ENCODE measurements around the gene SMPD4.
"Not testable (repeated sequence)": the region's sequence is repeated elsewhere in the genome, so short reads cannot be mapped to it uniquely, and the experiment has no call there.

The SMPD4 gene

DNA sequence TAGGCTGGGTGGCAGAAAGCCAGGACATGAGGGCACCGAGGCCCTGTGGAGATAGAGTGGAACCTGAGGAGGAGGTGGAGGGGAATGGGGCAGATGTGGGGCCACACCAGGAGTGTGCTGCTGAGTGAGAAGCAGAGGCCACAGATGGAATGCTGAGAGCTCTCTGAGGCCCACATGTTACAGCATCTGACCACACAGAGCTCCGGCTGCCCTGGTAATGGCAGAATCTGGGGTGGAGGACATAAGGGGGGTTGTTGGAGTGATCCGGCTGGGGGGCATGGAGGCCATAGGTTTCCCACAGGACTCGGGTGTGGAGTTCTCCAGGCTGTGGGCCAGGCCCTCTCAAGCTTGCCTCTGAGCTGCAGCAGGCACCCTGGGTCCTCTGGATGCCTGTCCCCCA is 4.5 kb upstream of the SMPD4 start:
- no peak for DNase-seq

DNA sequence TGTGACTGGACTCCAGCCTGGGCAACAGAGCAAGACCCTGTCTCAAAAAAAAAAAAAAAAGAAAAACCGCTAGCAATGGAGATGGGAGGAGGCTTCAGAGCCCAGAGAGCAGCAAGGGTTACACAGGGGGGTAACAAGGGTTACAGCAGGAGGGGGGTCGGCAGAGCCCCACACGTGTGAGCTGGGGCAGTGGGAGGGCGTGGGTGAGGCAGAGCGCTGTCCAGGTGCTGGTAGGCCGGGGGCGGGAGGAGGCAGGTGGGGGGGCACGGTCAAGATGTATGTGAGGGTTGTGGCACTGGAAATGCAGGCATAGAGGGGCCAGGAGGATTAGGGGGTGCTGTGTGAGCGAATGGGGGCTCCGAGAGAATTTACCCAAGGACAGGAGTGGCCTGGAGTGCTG is 4.0 kb upstream of the SMPD4 start:
- no peak for DNase-seq

DNA sequence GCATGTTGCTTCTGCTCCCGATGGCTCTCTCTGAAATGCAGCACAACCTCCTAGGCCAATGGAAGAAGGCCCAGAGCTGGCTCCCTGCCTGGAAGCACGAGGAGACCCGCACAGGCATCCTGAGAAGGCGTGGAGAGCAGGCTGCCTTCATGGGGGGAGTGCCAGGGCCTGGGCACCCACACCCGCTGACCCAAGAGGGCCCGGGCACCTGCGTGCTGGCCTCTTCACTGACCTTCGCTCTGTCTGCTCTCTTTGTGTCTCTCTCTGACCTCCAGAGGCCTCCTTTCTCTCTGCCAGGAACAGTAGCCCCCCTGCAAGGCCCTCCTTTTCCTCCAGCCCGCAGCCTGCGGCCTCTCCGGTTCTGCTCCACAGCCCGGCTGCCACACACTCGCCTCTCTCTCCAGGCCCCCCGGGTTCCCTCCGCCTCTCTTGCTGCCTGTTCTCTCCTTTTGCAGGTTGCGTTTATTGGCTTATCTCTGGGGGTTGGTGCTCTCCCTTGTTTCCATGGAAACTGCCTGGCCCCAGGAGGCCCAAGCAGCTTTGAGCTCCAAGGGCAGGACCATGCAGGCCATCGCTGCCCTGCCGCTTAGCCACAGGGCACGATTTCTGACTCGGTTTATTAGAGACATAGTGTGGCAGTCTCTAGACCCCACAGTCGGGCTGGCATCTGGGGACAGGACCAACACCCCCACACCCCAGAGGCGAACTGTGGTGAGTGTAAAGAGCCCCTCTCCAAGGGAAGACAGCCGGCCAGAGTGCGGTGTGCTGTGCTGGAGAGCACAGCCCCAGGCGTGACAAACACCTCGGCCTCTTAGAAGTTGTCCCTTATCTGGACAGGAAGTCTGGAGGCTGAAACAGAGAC is 2.3 kb upstream of the SMPD4 start:
- no peak for DNase-seq

DNA sequence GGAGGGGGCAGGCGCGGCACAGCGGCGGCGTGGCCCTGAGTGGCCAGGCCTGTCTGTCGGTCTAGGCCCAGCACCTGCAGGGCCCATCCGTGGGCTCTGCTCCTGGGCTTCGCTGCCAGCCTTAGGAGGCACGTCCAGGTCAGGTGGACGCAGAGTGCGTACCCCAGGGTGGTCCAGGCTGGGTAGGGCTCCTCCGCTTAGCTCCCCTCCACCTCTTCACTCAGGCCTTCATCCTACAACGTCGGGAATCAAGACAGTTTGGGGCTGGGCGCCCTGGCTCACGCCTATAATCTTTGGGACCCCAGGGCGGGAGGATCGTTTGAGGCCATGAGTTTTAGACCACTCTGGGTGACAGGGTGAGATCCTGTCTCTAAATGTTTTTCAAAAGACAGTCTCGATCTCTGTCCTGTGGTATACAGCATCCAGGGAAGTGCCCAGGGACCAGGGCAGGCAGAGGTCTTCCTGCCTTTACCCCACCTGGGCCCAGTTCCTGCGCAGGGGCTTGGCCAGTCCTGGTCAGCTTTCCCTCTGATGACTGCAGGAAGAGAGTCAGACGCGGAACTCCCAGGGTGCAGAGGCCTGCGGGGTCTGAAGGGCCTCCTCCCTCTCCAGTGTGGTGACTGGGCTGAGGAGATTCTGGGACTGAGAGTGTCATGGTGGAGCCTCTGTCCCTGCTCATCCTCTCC is 1.6 kb upstream of the SMPD4 start:
- DNase-seq, result not testable (repeated sequence)

DNA sequence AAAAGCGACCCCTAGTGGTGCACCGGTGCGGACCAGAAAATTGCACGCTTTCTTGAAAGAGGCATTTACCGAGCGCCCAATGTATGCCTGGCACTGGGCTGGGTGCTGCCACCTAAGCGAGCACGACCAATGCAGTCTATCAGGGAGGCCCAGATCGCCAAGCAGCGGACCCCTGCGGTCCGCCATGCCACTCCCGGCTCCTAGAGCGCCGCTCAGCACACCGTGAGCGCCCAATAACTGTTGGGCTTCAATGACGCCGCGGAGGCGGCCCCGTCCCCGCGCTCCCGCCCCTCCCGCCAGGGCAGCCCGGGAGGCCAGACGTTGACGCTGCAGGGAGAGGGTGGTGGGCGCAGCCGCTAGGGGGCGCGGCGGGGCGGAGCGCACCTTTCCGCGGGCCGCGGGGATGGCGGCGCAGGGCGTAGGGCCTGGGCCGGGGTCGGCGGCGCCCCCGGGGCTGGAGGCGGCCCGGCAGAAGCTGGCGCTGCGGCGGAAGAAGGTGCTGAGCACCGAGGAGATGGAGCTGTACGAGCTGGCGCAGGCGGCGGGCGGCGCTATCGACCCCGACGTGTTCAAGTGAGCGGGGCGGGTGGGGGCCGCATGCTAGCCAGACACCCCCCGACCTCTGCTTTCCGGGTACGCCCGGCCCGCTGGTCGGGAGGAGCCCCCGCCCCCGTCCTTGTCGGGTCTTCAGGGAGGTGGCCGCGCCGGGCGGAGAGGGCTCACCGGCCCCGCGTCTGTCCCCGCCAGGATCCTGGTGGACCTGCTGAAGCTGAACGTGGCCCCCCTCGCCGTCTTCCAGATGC is 679 bp upstream of the SMPD4 start, which contains the start of gene MZT2B:
Gene MZT2B (plus strand): TSS at position 383 of the 803 bp plus-strand sequence. CDS start 21 bp downstream, at position 404.
- DNase-seq, result peak; percentile 80 to 90 (median 84)

DNA sequence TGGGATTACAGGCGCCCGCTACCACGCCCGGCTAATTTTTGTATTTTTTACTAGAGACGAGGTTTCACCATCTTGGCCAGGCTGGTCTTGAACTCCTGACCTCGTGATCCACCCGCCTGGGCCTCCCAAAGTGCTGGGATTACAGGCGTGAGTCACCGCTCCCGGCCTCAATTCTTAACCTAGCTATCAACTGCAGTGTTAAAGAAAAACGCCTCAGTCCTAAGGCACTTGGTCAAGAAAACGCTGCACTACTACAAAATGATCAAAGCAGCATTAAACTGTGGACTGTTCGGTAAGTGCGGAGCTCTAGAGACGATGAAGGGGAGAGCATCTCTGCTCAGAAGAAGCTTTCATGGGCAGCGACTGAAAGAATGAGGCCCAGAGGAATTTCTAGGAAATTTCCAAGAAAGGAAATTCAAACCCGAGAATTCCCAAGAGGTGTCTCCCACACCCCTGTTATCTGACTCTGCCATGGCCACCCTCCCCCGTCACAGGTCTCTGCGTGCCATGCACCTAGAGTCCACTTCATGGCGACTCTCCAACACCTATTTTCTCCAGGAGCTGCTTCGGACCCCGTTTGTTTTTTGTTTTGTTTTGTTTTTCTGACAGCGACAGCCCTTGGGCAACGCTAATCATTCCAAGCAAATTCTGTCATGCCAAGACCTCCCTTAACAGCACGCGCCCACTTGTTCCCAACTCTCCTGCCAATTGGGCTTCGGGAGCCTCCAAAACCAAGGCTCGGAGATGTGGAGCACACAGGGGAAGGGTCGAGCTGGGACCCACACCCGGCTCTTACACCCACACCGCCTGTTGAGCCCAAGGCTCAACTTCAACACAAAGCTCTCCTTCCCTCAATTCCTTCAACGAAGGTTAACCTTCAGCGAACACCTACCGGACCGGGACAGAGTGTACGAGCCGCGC is 738 bp downstream of the SMPD4 start:
- not testable (repeated sequence) for DNase-seq

DNA sequence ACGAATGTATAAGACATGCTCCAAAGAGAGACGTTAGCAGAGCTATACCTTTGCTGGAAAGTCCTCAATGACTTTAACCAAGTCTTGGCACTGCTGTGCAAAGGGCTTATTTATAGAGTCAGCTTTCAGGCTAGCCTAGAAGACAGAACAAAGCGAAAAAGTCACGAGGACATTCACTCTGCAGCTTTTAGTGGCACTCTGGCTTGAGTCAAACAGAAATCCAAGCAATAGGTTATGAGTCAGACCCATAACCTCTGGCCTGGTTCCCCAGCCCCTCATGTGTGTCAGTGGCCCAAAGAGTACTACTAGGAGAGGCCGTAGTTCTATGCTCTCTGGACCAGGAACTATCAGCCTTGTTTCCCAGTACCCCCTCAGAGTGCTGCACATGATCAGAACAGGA is 6.5 kb downstream of the SMPD4 start:
- not testable (repeated sequence) for DNase-seq

DNA sequence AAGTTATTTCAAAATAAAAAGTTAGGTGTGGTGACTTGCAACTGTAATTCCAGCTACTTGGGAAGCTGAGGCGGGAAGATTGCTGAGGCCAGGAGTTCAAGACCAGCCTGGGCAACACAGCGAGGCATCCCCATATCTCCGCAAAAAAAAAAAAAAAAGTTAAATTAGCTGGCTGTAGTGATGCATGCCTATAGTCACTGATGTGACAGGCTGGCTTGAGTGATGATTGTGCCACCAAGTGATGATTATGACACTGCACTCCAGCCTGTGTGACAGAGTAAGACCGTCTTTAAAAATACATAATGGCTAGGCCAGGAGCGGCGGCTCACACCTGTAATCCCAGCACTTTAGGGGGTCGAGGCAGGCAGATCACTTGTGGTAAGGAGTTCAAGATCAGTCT is 11.5 kb downstream of the SMPD4 start:
- DNase-seq, result no peak

DNA sequence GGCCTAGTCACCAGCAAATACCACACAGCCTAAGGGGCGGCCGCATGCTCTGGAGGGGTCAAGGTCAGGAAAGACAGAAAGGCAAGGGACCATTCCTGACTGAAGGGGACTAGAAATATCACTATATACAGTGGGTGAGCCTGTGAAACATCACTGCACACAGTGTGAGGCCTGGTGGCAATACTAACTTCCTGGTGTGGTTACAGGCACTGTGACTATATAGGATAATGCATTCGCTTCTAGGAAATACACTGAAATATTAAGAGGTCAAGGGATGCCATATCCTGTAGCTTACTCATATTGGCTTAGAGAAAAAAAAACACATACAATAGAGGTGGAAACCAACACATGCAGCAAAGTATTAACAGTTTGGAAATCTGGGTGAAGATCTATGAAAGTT is 12.2 kb downstream of the SMPD4 start:
- DNase-seq, result not testable (repeated sequence)

DNA sequence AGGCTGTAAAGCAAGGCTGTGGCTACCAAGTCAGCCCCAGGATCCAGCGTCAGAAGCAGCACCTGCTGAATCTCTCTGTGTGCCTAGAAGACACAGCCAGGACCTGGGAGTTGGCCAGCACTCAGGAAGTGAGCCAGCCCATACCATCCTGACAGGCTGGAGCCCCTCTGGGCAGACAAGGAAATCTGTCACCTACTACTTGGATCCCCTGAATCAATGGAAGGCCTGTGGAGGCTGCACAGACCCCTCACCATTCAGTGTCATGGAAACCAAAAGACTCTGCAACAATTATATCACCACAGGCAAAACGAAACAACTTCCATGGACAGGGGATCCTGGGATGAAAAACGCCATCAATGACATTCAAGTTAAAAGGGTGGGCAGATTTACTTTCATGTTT is 14.8 kb downstream of the SMPD4 start:
- not testable (repeated sequence) for DNase-seq

DNA sequence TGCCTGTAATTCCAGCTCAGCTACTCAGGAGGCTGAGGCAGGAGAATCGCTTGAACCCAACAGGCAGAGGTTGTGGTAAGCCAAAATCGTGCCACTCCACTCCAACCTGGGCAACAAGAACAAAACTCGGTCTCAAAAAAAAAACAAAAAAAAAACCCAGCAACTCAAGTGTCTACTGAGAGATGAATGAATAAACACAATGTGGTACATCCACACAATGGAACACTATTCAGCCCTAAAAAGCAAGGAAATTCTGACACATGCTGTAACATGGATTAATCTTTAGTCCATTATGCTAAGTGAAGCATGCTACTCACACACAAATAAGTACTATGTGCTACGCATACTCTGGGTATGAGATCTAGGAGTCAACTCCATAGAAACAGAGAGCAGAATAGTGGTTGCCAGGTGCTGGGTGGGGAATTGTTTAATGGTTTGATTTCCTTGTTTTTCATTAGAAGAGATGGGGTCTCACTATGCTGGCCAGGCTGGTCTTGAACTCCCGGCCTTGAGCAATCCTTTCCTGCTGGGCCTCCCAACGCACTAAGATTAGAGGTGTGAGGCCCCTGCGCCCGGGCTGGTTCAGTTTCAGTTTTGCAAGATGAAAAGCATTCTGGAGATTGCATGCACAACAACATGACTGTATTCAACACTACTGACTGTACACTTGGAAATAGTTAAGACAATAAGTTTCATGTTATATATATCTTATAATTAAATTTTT is 15.9 kb downstream of the SMPD4 start:
- no peak for DNase-seq

DNA sequence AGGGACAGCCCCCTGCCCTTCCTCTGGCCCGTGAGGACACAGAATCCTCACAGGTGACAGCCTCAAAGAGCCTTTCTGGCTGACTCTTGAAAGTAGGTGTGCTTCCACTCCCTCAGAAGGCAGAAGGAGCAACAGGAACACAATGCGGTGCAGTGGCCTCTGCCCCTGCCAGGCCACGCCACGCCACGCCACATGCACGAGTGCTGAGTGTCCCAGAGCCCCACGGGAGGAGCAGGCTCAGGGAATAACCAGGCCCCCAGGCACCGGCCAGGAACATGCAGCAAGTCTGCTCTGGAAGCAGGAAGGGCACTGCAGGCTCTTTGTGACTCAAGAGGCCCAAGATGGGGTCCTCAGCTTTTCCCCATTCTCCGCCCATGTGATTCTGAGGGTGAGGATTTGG is 18.4 kb downstream of the SMPD4 start:
- DNase-seq, result no peak

DNA sequence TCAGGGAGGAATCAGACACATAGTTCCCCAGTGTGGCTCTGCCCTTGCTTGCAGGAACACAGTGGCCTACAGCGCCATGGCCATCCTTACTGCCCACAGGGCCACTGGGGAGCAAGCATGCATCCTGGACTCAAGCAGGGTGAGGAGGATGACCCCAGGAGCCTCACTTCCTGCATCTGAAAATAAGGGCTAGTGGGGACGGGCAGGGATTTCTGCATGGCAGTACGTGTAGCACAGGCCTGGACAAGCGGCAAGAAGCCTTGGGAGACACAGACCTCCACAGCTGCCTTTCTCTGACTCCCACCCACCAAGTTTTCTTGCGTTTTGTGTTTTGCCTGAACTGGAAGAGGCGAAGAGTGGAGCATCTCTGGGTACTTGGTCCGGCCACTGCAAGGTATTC is 18.9 kb downstream of the SMPD4 start:
- DNase-seq, result not testable (repeated sequence)

DNA sequence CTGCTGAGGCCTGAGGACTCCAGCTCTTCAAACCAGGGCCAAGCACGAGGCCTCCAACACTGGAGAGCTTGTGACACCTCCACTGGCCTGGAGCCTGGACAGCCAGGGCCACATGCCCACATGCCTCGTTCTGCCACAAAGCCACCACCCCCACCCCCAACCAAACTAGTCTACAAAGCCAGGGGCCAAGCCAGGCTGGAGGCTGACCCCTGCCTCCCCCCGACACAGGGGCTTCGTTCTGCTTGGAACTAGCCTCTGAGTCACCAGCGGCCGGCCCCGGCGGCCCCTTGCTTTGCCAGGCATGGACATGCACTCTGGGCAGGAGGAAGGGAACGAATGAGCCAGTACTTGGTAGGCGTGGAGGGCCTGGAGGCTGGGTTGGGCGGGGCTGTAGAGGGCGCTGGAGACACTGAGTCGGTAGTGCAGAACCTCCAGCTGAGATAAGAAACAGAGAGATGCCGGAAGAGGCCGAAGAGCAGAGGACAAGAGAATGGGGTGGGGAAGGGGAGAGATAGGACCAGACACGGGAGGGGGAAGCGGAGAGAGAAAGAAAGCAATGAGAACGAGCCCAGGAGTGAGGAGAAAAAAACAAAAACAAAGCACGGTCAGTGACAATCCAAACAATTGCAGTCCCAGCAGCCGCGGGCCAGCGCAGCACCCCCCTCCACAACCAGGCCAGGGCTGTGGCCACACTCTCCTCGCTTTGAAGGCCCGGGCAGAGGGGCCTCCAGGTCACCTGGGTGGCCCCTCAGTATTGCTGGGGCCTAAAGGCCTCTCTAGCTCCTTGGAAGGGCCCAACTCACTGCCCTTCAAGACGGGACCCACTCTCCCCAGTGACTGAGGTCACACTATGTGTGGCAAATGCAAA is 20.3 kb downstream of the SMPD4 start:
- not testable (repeated sequence) for DNase-seq

DNA sequence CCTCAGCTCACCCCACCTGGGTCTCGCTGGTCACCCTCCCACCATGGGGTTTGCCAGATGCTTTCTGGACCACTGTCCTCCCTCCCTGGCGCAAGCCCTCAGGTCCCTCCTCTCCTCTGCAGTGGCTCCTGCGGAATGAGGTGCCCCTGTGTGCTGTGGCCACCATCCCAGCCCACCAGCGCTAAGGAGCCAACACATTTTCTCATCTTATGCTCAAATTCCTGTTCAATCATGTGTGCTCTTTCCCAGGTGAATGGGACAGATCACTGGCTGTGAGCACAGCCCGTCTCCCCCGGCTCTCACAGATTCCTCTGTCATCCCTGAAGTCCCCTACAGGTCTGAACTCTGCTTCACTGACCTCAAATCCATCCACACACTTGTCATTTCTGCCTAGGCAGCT is 21.3 kb downstream of the SMPD4 start:
- no peak for DNase-seq

DNA sequence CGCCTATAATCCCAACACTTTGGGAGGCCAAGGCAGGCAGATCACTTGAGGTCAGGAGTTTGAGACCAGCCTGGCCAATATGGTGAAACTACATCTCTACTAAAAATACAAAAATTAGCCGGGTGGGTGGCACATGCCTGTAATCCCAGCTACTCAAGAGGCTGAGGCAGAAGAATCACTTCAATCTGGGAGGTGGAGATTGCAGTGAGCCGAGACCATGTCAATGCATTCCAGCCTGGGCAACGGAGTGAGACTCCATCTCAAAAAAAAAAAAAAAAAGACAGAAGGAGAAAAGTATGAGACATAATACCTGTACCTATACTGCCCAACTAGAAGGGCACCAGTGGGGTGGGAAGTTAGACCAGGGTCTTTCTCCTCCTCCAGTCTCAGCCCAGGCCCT is 22.0 kb downstream of the SMPD4 start:
- not testable (repeated sequence) for DNase-seq

DNA sequence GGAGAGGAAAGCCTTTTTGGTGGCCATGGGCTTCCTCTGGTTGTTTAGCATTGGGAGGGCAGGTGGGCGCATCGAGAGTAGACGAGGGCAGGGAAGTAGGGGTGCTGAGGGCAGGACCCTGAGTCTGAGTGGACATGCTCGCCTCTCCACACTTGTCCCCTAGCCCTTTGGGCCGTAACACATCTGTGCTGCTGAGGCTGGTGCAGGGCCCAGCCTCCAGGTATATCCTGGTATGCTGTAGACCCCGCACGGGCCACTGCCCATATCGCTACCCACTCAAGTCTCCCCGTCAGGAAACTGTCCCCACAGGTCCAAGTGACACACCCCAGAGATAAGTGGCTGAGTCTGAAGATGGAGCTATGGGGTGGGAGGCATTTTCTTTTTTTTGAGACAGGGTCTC is 22.8 kb downstream of the SMPD4 start:
- no peak for DNase-seq

DNA sequence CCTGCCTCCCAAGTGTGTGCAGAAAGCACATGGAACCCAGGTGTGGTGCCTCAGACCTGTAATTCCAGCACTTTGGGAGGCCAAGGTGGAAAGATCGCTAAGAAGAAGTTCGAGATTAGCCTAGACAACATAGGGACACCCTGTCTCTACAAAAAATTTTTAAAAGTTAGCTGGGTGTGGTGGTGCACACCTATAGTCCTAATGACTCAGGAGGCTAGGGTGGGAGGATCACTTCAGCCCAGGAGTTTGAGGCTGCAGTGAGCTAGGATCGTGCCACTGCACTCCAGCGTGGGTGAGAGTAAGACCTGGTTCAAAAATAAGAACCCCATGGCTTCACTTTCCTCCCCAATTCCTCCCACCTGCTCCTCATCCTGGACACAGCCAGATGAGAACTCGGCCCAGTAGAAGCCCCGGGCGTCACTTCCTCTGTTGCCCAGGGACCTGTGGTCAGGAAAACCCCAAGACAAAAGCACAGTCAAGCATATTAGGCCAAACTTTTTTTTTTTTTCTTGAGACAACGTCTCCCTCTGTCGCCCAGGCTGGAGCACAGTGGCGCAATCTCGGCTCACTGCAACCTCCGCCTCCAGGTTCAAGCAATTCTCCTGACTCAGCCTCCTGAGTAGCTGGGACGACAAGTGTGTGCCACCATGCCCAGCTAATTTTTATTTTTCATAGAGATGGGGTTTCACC is 23.4 kb downstream of the SMPD4 start:
- not testable (repeated sequence) for DNase-seq

DNA sequence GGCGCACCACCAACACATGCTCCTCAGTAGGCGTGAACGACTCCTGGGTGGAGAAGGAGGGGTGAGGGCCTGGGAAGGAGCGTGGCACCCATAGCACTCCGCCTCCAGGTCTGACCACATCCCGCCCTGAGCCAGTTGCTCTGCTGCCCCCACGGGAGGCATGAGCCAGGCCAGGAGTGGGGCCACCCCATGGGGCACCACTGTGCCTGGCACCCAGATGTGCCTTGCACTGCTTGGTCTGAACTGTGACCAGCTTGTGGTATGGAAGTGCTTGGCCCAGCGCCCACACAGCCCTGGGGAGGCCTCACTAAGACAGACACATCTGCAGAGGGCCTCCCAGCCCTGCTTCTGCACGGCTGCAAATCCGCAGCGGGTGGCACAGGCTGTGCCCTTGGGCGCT is 24.0 kb downstream of the SMPD4 start:
- DNase-seq, result not testable (repeated sequence)

DNA sequence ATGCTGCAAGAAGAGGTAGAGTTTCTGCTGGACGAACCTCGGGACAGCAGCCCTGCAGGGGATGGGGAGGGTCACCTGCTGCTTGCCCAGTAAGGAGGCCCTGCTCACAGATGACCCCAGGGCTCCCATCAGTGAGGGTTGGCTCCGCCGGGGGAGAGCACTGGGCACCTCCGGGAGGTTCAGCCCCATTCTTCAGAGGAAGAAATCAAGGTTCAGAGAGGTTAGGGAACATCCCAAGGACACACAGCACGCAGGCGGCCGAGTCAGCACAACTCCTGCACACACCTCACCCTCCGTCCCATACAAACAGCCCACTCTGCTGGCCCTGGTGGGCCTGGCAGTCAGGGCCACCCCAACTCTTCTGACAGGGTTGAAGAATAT is 24.8 kb downstream of the SMPD4 start:
- DNase-seq, result no peak

Data from activated naive CD4-positive, alpha-beta T cell (primary cell).